K562 (cell line): ENCODE data around the gene YJU2. TPM values are rescaled to one million over a fixed set of nuclear protein-coding genes. Genes with fewer than 3 reads are reported as not detected.

Source experiments
- ARID1B ChIP-seq: fragments of 450-650 bp; IDR thresholded peaks from 2 replicates; pipeline ENCODE4 v1.6.1; 2016; ENCODE audit warnings: antibody characterized with exemption, mild to moderate bottlenecking, inconsistent platforms
- ATF3 ChIP-seq, 2 experiments: fragments of 450-650 bp in 1 of 2; sonication (generic) in 1 of 2; formaldehyde crosslinking in 1 of 2; IDR thresholded peaks in 1 of 2; conservative IDR thresholded peaks in 1 of 2; 2 replicates each; pipeline versions ENCODE4 v1.6.1 to v1.8.1; 2016 to 2023; ENCODE audit warnings: mild to moderate bottlenecking in 2 of 2, moderate library complexity in 2 of 2, inconsistent platforms in 1 of 2, missing genetic modification reagents in 1 of 2
- BHLHE40 ChIP-seq: IDR thresholded peaks from 2 replicates; pipeline ENCODE4 v1.6.1; 2011; ENCODE audit warnings: low read length, improper control_type of control experiment
- CBFA2T3 ChIP-seq: fragments of 450-650 bp; IDR thresholded peaks from 2 replicates; pipeline ENCODE4 v1.6.1; 2017
- CC2D1A ChIP-seq: fragments of 450-650 bp; IDR thresholded peaks from 2 replicates; pipeline ENCODE4 v1.6.1; 2017; ENCODE audit warnings: mild to moderate bottlenecking
- CHD4 ChIP-seq: fragments of 200-600 bp; sonication (generic); IDR thresholded peaks from 3 replicates; pipeline ENCODE4 v1.6.1; 2012; ENCODE audit warnings: low read depth, mild to moderate bottlenecking, mixed read lengths, low read length, inconsistent platforms; ENCODE audit not compliant: insufficient read depth, insufficient replicate concordance, poor library complexity, severe bottlenecking
- CTCF ChIP-seq, 3 experiments: IDR thresholded peaks in 2 of 3; conservative IDR thresholded peaks in 1 of 3; 2 replicates each; pipeline ENCODE4 v1.5.1; 2011 to 2012; ENCODE audit warnings: low read length in 3 of 3, mild to moderate bottlenecking in 3 of 3, control low read depth in 2 of 3, improper control_type of control experiment in 1 of 3, inconsistent platforms in 1 of 3, low read depth in 1 of 3, mixed read lengths in 1 of 3, moderate library complexity in 1 of 3; ENCODE audit not compliant: insufficient read depth in 2 of 3
- ELF2 ChIP-seq: fragments of 250-450 bp; sonication (Bioruptor Pico); IDR thresholded peaks from 2 replicates; pipeline ENCODE4 v1.5.0; 2021; ENCODE audit warnings: mild to moderate bottlenecking
- HEY1 ChIP-seq: fragments of 250-450 bp; sonication (Bioruptor Pico); IDR thresholded peaks from 2 replicates; pipeline ENCODE4 v1.5.0; 2020; ENCODE audit warnings: mild to moderate bottlenecking, moderate library complexity, borderline replicate concordance
- JUND ChIP-seq, 2 experiments: IDR thresholded peaks; 2 replicates in 1 of 2; 3 replicates in 1 of 2; pipeline ENCODE4 v1.6.1; 2011; ENCODE audit warnings: borderline replicate concordance in 2 of 2, low read depth in 2 of 2, low read length in 2 of 2, improper control_type of control experiment in 1 of 2, missing biosample characterization in 1 of 2, missing genetic modification characterization in 1 of 2, missing genetic modification reagents in 1 of 2
- MYNN ChIP-seq, 2 experiments: sonication (generic); formaldehyde crosslinking in 1 of 2; IDR thresholded peaks; 2 replicates each; pipeline versions ENCODE4 v1.5.0 to v1.6.1; 2016 to 2020; ENCODE audit warnings: antibody characterized with exemption in 1 of 2, missing genetic modification reagents in 1 of 2
- NCOA1 ChIP-seq: fragments of 450-650 bp; IDR thresholded peaks from 2 replicates; pipeline ENCODE4 v1.6.1; 2016; ENCODE audit warnings: low read depth
- NELFE ChIP-seq: IDR thresholded peaks from 2 replicates; pipeline ENCODE4 v1.6.1; 2011; ENCODE audit warnings: mild to moderate bottlenecking; ENCODE audit not compliant: insufficient read depth, insufficient read length
- NFIC ChIP-seq: fragments of 450-650 bp; IDR thresholded peaks from 2 replicates; pipeline ENCODE4 v1.6.1; 2017; ENCODE audit warnings: mild to moderate bottlenecking, inconsistent platforms
- RCOR1 ChIP-seq, 2 experiments: IDR thresholded peaks; 2 replicates each; pipeline ENCODE4 v1.6.1; 2012; ENCODE audit warnings: low read depth in 2 of 2, low read length in 2 of 2, borderline replicate concordance in 1 of 2, improper control_type of control experiment in 1 of 2
- SMARCA5 ChIP-seq: fragments of 450-650 bp; IDR thresholded peaks from 2 replicates; pipeline ENCODE4 v1.6.1; 2016
- TAF7 ChIP-seq: fragments of 450-650 bp; IDR thresholded peaks from 2 replicates; pipeline ENCODE4 v1.6.1; 2016; ENCODE audit warnings: missing genetic modification characterization, missing compliant biosample characterization
- ZBTB33 ChIP-seq: sonication (generic); formaldehyde crosslinking; IDR thresholded peaks from 2 replicates; pipeline ENCODE4 v1.8.1; 2023; ENCODE audit warnings: mild to moderate bottlenecking, missing genetic modification reagents
- ZC3H8 ChIP-seq: fragments of 450-650 bp; IDR thresholded peaks from 2 replicates; pipeline ENCODE4 v1.6.1; 2017
- ZNF655 ChIP-seq: fragments of 250-450 bp; sonication (Bioruptor Pico); IDR thresholded peaks from 2 replicates; pipeline ENCODE4 v1.5.0; 2021
- polyA plus RNA-seq, 8 experiments: library from polyadenylated mRNA; depleted of rRNA in 4 of 8; stranded (reverse) in 5 of 8; unstranded in 3 of 8; fragments of >200 nt; fragmentation: Nextera tagmentation in 2 of 8; fragmentation: Illumina TruSeq in 1 of 8; extraction: Ambion mirVana in 2 of 8; extraction: Trizol in 1 of 8; gene quantifications; 2 replicates each; pipeline versions ENCODE4 v1.2.1 to v1.2.3, GENCODE V29; 2011 to 2014; ENCODE audit warnings: inconsistent platforms in 1 of 8, missing spikeins in 1 of 8
- total RNA-seq, 7 experiments: library from RNA; depleted of rRNA in 6 of 7; stranded (reverse); fragments of >200 nt in 6 of 7; fragmentation: Illumina TruSeq in 2 of 7; extraction: Trizol in 2 of 7; gene quantifications; 2 replicates each; pipeline versions ENCODE4 v1.2.1 to v1.2.3, GENCODE V29; 2011 to 2021; ENCODE audit warnings: low replicate concordance in 1 of 7

Gene YJU2
- total and polyA plus RNA-seq, 9 of the 15 experiments (the other 6 are each of a cell fraction or from before 2014, with no cell fraction given) = 0.41 to 34.9 (median 19.3) TPM

- TF ChIP-seq CBFA2T3 (0 out of 2 replicates have a peak, but pooled peaks have one; percentile 5), ZBTB33 (peak; percentile 37; the same call in 1 of the 2 replicates), NCOA1 (0 out of 2 replicates have a peak, but pooled peaks have one; percentile 16), HEY1 (CRISPR knock-in tag) (no peak), TAF7 (no peak), ELF2 (CRISPR knock-in tag) (no peak), CC2D1A (peak; percentile 78), SMARCA5 (peak; percentile 100), NFIC (peak; percentile 49), ZC3H8 (no peak), NELFE (no peak), BHLHE40 (no peak), CTCF (IDR thresholded peaks at IDR 0.05 in 2 of 3, conservative IDR thresholded peaks at IDR 0.05 in 1 of 3; ENCODE audit: insufficient read depth in 2 of 3, low read depth in 1 of 3, low read length in 3 of 3) (peak; percentile 77 to 96 (median 86)), ATF3 (IDR thresholded peaks at IDR 0.05) (no peak), ATF3 (CRISPR knock-in tag; conservative IDR thresholded peaks at IDR 0.05) (no peak), ARID1B (peak; percentile 45; the same call in 1 of the 2 replicates), CHD4 (peak; percentile 97), RCOR1 (IDR thresholded peaks at IDR 0.05; ENCODE audit: borderline replicate concordance in 1 of 2, low read depth in 2 of 2, low read length in 2 of 2) (peak; percentile 82 to 98), MYNN (IDR thresholded peaks at IDR 0.05) (peak; percentile 51; the same call in 1 of the 2 replicates), MYNN (CRISPR knock-in tag; IDR thresholded peaks at IDR 0.05) (no peak), JUND (IDR thresholded peaks at IDR 0.05; ENCODE audit: borderline replicate concordance, low read depth, low read length) (no peak), JUND (tag; IDR thresholded peaks at IDR 0.05; ENCODE audit: borderline replicate concordance, low read depth, low read length) (peak; percentile 25; the same call in 1 of the 3 replicates), ZNF655 (no peak)
These were observed 13.5 kb upstream of the YJU2 start (continued) for GRCh38 chr19:4233282-4233853.
